CD4-positive, alpha-beta T cell treated with Interleukin-12 subunit alpha and Interleukin-12 subunit beta, for 1 hour (primary cell): ENCODE results near the gene CREBL2.
"Not testable (repeated sequence)": the region's sequence is repeated elsewhere in the genome, so short reads cannot be mapped to it uniquely, and the experiment has no call there.

Experiments
- DNase-seq: peaks from one replicate; pipeline ENCODE4 v3.0.0-alpha.2; 2020

The CREBL2 gene

GRCh38 chr12:12599750-12600643 is 11.7 kb upstream of the CREBL2 start:
- no peak for DNase-seq

- DNase-seq = no peak
Observed at GRCh38 chr12:12600659-12601058, 11.0 kb upstream of the CREBL2 start.

- DNase-seq = no peak
Observed at GRCh38 chr12:12604740-12605139, 6.9 kb upstream of the CREBL2 start.

GRCh38 chr12:12606781-12607589 is 4.7 kb upstream of the CREBL2 start:
- no peak for DNase-seq

GRCh38 chr12:12608557-12608957 is 3.1 kb upstream of the CREBL2 start:
- no peak for DNase-seq

GRCh38 chr12:12609692-12610091 is 2.0 kb upstream of the CREBL2 start:
- no peak for DNase-seq

GRCh38 chr12:12610711-12611110 is 965 bp upstream of the CREBL2 start:
- no peak for DNase-seq

- peak; percentile 49 for DNase-seq
Observed at GRCh38 chr12:12612358-12612757, 682 bp downstream of the CREBL2 start.

GRCh38 chr12:12613344-12613743 is 1.7 kb downstream of the CREBL2 start:
- no peak for DNase-seq

- DNase-seq = no peak
Observed at GRCh38 chr12:12614342-12614741, 2.7 kb downstream of the CREBL2 start.

- DNase-seq = peak; percentile 24
Observed at GRCh38 chr12:12616512-12617310, 5.0 kb downstream of the CREBL2 start.

- not testable (repeated sequence) for DNase-seq
Observed at GRCh38 chr12:12618064-12618463, 6.4 kb downstream of the CREBL2 start.

GRCh38 chr12:12620730-12621315 is 9.1 kb downstream of the CREBL2 start:
- no peak for DNase-seq

- DNase-seq = peak; percentile 65
Observed at GRCh38 chr12:12622418-12622817, 10.7 kb downstream of the CREBL2 start.

GRCh38 chr12:12624498-12624992 is 12.9 kb downstream of the CREBL2 start:
- no peak for DNase-seq

GRCh38 chr12:12626471-12626870 is 14.8 kb downstream of the CREBL2 start:
- no peak for DNase-seq

GRCh38 chr12:12627308-12627827 is 15.7 kb downstream of the CREBL2 start:
- no peak for DNase-seq

GRCh38 chr12:12628013-12628412 is 16.3 kb downstream of the CREBL2 start:
- no peak for DNase-seq

- no peak for DNase-seq
Observed at GRCh38 chr12:12630850-12631249, 19.2 kb downstream of the CREBL2 start.

GRCh38 chr12:12635651-12636050 is 24.0 kb downstream of the CREBL2 start:
- DNase-seq = no peak

- no peak for DNase-seq
Observed at GRCh38 chr12:12636641-12637040, 25.0 kb downstream of the CREBL2 start.

- not testable (repeated sequence) for DNase-seq
Observed at GRCh38 chr12:12639995-12640394, 28.3 kb downstream of the CREBL2 start.
